HFFc6 (cell line): ENCODE measurements around the gene GMPR2. TPM values are rescaled to one million over a fixed set of nuclear protein-coding genes. Genes with fewer than 3 reads are reported as not detected.
"Not testable (repeated sequence)": the region's sequence is repeated elsewhere in the genome, so short reads cannot be mapped to it uniquely, and the experiment has no call there.

Source experiments
- DNase-seq: peaks from one replicate; pipeline ENCODE4 v3.0.0-alpha.2; 2018
- H3K27ac Mint-ChIP-seq: 2 replicates; pipeline ENCODE4 v1.8.0; 2020; ENCODE audit warnings: mild to moderate bottlenecking, mixed read lengths
- H3K27me3 Mint-ChIP-seq: 2 replicates; pipeline ENCODE4 v1.8.0; 2021; ENCODE audit warnings: mild to moderate bottlenecking, moderate library complexity, mixed read lengths; ENCODE audit not compliant: insufficient read depth
- H3K36me3 Mint-ChIP-seq: 2 replicates; pipeline ENCODE4 v1.8.0; 2021; ENCODE audit warnings: low read depth, mixed read lengths
- H3K4me1 Mint-ChIP-seq: 2 replicates; pipeline ENCODE4 v1.8.0; 2020; ENCODE audit warnings: low read depth, mixed read lengths
- H3K4me3 Mint-ChIP-seq: 2 replicates; pipeline ENCODE4 v1.8.0; 2020; ENCODE audit warnings: mild to moderate bottlenecking, moderate library complexity, mixed read lengths
- H3K9me3 Mint-ChIP-seq: 2 replicates; pipeline ENCODE4 v1.8.0; 2020; ENCODE audit warnings: mild to moderate bottlenecking, mixed read lengths
- total RNA-seq, 6 experiments: library from RNA; stranded (reverse); fragmentation: NEBNext Ultra II Directional; extraction: Animal tissue kit (Norgen Biotek cat#: 25700); gene quantifications; 2 replicates in 1 of 6; 3 replicates in 5 of 6; pipeline ENCODE4 v1.2.3, GENCODE V29; 2021
- TF ChIP-seq, protein P1 (sequence below): fragments of 200-600 bp; sonication (generic); IDR thresholded peaks from 2 replicates; pipeline ENCODE4 v1.5.0; 2021; ENCODE audit warnings: antibody characterized with exemption, mild to moderate bottlenecking

The GMPR2 gene
- total RNA-seq, 6 experiments from 2014 or later: 70.6 to 76.7 (median 73.6) TPM

DNA sequence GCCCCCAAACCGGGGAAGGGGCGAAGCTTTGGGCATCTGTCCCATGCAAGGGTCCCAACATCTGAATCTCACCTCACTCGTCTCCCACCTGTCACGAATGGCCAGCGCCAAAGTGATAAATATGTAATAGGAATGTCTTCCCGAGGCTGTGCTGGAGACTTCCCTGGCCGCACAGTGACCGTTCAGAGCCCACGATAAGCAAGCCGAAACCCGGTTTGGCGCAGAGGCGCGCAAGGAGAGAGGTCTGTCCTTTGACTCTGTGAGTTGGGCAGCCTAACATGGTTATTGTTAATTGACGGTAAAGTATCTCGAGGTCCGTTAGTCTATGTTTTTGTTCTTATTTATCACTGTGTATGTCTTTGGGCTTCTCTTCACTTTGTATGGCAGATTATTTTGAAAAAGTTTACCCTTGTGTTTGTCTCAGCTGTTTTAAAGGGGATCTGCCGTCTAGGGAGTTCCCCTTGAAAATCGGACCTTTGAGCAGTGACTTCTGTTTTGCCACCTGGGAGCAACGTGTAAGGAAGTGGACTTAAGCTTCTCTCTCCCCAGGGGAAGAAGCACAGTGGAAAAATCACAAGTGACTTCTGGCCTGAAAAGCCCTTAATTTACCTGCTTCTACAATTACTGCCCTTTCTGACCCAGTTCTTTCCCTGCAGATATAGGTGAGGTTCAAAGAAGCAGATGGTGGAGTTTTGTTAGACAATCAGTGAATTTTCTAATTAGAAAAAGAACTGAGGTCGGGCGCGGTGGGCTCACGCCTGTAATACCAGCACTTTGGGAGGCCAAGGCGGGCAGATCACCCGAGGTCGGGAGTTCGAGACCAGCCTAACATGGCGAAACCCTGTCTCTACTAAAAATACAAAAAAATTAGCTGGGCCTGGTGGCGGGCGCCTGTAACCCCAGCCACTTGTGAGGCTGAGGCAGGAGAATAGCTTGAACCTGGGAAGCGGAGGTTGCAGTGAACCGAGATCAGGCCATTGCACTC lies 36.4 kb upstream of the GMPR2 start:
- DNase-seq: no peak
- peak overlapping the region; percentile 96 for H3K4me3 Mint-ChIP-seq
- H3K27me3 Mint-ChIP-seq: no peaks in the 10 kb centered on the region; the same call in none of the 2 replicates
- peaks cover 42% of the 10 kb centered on the region for H3K36me3 Mint-ChIP-seq
- peaks cover 2% of the 10 kb centered on the region; the same call in 1 of the 2 replicates for H3K9me3 Mint-ChIP-seq
- peaks cover 51% of the 10 kb centered on the region for H3K4me1 Mint-ChIP-seq
- peak overlapping the region; percentile 95 for H3K27ac Mint-ChIP-seq
- TF ChIP-seq, protein P1, sequence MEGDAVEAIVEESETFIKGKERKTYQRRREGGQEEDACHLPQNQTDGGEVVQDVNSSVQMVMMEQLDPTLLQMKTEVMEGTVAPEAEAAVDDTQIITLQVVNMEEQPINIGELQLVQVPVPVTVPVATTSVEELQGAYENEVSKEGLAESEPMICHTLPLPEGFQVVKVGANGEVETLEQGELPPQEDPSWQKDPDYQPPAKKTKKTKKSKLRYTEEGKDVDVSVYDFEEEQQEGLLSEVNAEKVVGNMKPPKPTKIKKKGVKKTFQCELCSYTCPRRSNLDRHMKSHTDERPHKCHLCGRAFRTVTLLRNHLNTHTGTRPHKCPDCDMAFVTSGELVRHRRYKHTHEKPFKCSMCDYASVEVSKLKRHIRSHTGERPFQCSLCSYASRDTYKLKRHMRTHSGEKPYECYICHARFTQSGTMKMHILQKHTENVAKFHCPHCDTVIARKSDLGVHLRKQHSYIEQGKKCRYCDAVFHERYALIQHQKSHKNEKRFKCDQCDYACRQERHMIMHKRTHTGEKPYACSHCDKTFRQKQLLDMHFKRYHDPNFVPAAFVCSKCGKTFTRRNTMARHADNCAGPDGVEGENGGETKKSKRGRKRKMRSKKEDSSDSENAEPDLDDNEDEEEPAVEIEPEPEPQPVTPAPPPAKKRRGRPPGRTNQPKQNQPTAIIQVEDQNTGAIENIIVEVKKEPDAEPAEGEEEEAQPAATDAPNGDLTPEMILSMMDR: no peak

DNA sequence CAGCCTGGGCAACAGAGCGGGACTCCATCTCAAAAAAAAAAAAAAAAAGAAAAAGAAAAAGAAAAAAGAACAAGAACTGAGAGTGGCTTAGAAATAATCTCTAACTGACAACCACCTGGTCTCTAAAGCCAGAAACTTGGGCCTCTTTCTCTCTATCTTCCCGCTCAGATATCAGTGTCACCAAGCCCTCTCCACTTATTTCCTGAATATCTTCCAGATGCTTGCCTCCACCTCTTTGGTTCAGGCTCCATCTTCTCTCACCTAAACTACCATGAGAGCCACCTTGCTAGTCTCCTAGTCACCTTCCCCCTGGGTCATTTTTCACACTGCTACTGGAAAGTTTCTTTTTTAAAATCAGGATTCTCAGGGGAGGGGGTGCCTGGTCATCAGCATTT lies 35.7 kb upstream of the GMPR2 start:
- DNase-seq: no peak
- H3K27me3 Mint-ChIP-seq: no peaks in the 10 kb centered on the region; the same call in none of the 2 replicates
- H3K9me3 Mint-ChIP-seq: peaks cover 5% of the 10 kb centered on the region; the same call in 1 of the 2 replicates
- TF ChIP-seq, protein P1: no peak
- H3K4me3 Mint-ChIP-seq: peak overlapping the region; percentile 96
- H3K36me3 Mint-ChIP-seq: peaks cover 45% of the 10 kb centered on the region
- H3K27ac Mint-ChIP-seq: peak overlapping the region; percentile 95
- H3K4me1 Mint-ChIP-seq: peaks cover 48% of the 10 kb centered on the region

DNA sequence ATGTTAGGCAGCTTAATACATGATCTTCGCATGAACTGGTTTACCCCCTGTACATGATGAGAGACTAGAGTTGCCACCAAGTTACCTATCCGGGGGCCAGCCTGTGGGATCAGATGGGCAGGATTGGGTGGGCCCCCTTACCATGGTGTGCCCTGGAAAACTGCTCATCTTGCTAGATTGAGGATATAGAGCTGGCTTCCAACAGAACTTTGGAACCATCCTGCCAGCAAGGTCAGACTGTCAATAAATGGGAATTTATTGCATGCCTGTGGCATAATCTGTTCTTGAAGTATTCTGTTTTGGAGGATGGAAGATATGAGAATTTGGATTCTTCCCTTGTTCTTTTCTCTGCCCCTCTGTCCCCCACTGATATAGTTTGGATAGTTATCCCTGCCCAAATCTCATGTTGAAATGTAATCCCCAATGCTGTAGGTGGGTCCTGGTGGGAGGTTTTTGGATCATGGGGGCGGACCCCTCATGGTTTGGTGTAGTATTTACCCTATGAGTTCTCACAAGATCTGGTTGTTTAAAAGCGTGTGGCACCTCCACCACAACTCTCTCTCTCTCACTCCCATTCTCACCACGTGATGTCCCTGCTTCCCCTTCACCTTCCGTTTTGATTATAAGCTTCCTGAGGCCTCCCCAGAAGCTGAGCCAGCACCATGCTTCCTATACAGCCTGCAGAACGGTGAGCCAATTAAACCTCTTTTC lies 33.8 kb upstream of the GMPR2 start:
- TF ChIP-seq, protein P1: no peak
- Mint-ChIP-seq H3K4me1 (peaks cover 36% of the 10 kb centered on the region), H3K9me3 (peaks cover 10% of the 10 kb centered on the region), H3K4me3 (no peak overlapping the region; the same call in 1 of the 2 replicates), H3K27me3 (no peaks in the 10 kb centered on the region; the same call in none of the 2 replicates), H3K27ac (peak overlapping the region; percentile 35), H3K36me3 (peaks cover 50% of the 10 kb centered on the region)
- DNase-seq: no peak

DNA sequence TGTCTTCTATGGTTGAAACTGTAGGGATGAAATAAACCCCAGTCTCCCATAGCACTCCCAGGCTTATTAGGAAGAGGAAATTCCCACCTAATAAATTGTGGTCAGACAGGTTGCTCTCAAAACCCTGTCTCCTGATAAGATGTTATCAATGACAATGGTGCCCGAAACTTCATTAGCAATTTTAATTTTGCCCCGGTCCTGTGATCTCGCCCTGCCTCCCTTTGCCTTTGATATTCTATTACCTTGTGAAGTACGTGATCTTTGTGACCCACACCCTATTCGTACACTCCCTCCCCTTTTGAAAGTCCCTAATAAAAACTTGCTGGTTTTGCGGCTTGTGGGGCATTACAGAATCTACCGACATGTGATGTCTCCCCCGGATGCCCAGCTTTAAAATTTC lies 30.2 kb upstream of the GMPR2 start:
- Mint-ChIP-seq H3K36me3 (peaks cover 63% of the 10 kb centered on the region), H3K9me3 (peaks cover 10% of the 10 kb centered on the region), H3K4me1 (peaks cover 13% of the 10 kb centered on the region)
- not testable (repeated sequence) for H3K27me3 Mint-ChIP-seq, H3K4me3 Mint-ChIP-seq, H3K27ac Mint-ChIP-seq, DNase-seq

DNA sequence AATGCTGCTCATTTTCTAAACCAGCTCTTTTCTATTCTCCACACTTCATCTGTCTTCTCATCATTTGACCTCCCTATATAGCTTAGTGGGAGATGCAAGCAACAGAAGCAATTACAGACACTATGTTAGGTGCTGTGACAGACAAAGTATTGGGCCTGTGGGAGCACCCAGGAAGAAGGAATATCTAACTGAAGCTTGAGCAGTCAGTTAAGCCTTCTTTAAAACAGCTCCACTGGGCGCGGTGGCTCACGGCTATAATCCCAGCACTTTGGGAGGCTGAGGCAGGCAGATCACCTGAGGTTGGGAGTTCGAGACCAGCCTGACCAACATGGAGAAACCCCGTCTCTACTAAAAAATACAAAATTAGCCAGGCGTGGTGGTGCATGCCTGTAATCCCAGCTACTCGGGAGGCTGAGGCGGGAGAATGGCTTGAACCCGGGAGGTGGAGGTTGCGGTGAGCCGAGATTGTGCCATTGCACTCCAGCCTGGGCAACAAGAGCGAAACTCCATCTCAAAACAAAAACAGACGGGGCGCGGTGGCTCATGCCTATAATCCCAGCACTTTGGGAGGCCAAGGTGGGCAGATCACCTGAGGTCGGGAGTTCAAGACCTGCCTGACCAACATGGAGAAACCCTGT lies 29.4 kb upstream of the GMPR2 start:
- H3K27ac Mint-ChIP-seq, H3K27me3 Mint-ChIP-seq, DNase-seq, H3K4me3 Mint-ChIP-seq: not testable (repeated sequence)
- H3K4me1 Mint-ChIP-seq: peaks cover 11% of the 10 kb centered on the region
- H3K9me3 Mint-ChIP-seq: peaks cover 10% of the 10 kb centered on the region
- H3K36me3 Mint-ChIP-seq: peaks cover 71% of the 10 kb centered on the region
